ENCODE measurements around the gene SFT2D2.

The SFT2D2 gene

DNA sequence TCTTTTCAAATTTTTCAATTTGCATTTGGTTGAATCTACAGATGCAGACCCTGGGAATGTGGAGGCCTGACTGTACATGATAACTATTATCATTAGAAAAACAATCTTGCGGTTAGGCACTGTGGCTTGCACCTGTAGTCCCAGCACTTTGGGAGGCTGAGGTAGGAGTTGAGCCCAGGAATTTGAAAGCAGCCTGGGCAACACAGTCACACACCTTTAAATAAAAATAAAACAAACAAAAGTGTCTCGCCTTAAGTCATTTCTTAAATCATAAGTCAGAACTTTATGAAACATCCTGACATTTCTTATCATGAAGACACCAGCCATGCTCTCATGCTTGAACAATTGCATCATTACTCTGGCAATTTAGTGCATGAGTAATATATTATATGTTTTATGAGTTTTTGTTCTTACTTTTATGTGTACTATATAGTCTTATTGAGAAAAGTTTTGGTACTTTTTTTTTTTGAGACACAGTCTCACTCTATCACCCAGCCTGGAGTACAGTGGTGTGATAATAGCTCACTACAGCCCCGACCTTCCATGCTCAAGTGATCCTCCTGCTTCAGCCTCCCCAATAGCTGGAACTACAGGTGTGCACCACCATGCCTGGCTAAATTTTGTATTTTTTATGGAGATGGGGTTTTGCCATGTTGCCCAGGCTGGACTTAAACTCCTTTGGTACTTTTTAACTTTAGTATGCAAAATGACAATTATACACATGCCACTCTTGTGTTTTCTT is 62.7 kb downstream of the SFT2D2 start:
- no peak for DNase-seq (ENCODE audit: low spot score)
- TF ChIP-seq CTCF (IDR thresholded peaks at IDR 0.05; ENCODE audit: extremely low read depth, insufficient read depth, missing control alignments), result no peak
- in situ Hi-C loops (cut with MboI; ENCODE audit: low pct_unique_long_range_greater_than_20kb, low sequenced_read_pairs, unreplicated experiment), result no loop called here

DNA sequence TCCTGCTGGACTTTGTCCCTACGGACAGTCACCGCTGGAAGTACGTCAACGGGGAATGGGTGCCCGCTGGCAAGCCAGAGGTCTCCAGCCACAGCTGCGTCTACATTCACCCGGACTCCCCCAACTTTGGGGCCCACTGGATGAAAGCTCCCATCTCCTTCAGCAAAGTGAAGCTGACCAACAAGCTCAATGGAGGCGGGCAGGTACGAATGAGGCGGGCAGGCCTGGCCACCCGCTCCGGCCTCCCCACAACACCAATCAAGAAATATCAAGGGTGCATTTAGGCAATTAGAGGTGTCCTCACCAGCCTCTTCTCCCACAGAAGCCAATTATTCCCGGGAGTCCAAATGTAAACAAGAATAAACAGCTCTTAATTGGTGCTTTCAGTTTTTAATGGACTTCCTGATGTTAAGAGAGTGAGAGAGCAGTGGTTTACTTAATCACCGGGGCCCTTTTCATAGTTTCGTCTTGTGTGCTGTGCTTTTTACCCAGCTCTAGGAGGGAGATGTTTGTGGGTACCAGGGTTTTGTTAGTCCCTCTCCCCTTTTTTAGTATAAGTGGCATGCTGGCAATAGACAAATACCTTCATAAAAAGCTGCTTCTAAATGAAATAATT is 65.5 kb downstream of the SFT2D2 start:
- TF ChIP-seq CTCF (IDR thresholded peaks at IDR 0.05; ENCODE audit: extremely low read depth, insufficient read depth, missing control alignments), result no peak
- DNase-seq (ENCODE audit: low spot score), result no peak
- in situ Hi-C loops (cut with MboI; ENCODE audit: low pct_unique_long_range_greater_than_20kb, low sequenced_read_pairs, unreplicated experiment), result no loop called here

GRCh38 chr1:168293356-168293755 is 67.6 kb downstream of the SFT2D2 start:
- no peak for DNase-seq (ENCODE audit: low spot score)
- no peak for TF ChIP-seq CTCF (IDR thresholded peaks at IDR 0.05; ENCODE audit: extremely low read depth, insufficient read depth, missing control alignments)
- in situ Hi-C loops (cut with MboI; ENCODE audit: low pct_unique_long_range_greater_than_20kb, low sequenced_read_pairs, unreplicated experiment), result no loop called here

DNA sequence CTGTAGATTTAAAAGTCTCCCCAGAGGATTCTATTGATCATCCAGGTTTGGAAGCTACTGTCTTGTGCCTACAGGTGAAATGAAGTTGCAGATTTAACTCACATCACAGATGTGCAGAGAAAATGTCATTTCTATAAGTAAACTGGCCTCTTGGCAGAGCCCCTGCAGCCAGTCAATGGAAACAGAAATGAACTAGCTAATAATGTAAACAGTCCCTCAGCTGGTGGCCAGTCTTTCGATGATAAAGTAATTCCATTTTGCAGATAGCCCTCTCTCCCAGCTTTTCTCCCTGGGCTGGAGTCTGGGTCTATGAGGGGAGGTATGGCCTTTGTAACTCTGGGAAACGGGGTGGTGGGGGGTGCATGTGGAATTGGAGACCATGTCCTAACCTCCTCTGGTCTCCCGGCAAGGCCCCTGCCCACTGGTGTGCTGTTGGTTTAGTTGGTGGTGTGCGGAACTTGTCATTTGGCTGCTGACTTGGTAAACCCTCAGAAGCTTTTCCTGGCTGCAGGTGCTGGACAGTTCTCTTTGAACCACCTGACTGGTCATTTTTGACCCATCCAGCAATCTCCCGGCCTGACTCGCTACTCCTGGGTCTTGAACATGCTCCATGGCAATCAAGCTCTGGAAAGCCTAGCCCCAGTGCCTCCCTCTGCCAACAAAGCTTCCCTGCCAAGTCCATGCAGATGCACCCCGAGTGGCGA is 69.8 kb downstream of the SFT2D2 start:
- in situ Hi-C loops (cut with MboI; ENCODE audit: low pct_unique_long_range_greater_than_20kb, low sequenced_read_pairs, unreplicated experiment), result no loop called here

GRCh38 chr1:168297019-168297730 is 71.4 kb downstream of the SFT2D2 start:
- in situ Hi-C loops (cut with MboI; ENCODE audit: low pct_unique_long_range_greater_than_20kb, low sequenced_read_pairs, unreplicated experiment), result no loop called here
- TF ChIP-seq CTCF (IDR thresholded peaks at IDR 0.05; ENCODE audit: extremely low read depth, insufficient read depth, missing control alignments), result no peak
- no peak for DNase-seq (ENCODE audit: low spot score)

More for the DNA sequence above, 69.8 kb downstream of the SFT2D2 start:
- no peak for DNase-seq (ENCODE audit: low spot score)
- TF ChIP-seq CTCF (IDR thresholded peaks at IDR 0.05; ENCODE audit: extremely low read depth, insufficient read depth, missing control alignments), result no peak

GRCh38 chr1:168298446-168298845 is 72.6 kb downstream of the SFT2D2 start:
- DNase-seq (ENCODE audit: low spot score), result no peak
- in situ Hi-C loops (cut with MboI; ENCODE audit: low pct_unique_long_range_greater_than_20kb, low sequenced_read_pairs, unreplicated experiment), result no loop called here
- no peak for TF ChIP-seq CTCF (IDR thresholded peaks at IDR 0.05; ENCODE audit: extremely low read depth, insufficient read depth, missing control alignments)
